HepG2 (cell line): Measurements from ENCODE around the gene BRCA2. TPM values are rescaled to one million over a fixed set of nuclear protein-coding genes. Genes with fewer than 3 reads are reported as not detected.

Experiments used
- CEBPZ ChIP-seq: IDR thresholded peaks from 2 replicates; pipeline ENCODE4 v1.6.1; 2012; ENCODE audit warnings: low read length, improper control_type of control experiment
- EHMT2 ChIP-seq: fragments of 200-600 bp; sonication (generic); IDR thresholded peaks from 2 replicates; pipeline ENCODE4 v1.7.0; 2017; ENCODE audit warnings: antibody characterized with exemption, low read depth, low read length, borderline replicate concordance
- FOSL2 ChIP-seq: sonication (generic); formaldehyde crosslinking; IDR thresholded peaks from 2 replicates; pipeline ENCODE4 v1.4.0; 2020; ENCODE audit warnings: missing genetic modification reagents
- FOXK2 ChIP-seq: fragments of 450-650 bp; IDR thresholded peaks from 2 replicates; pipeline ENCODE4 v1.6.1; 2016
- IKZF1 ChIP-seq: fragments of 450-650 bp; IDR thresholded peaks from 2 replicates; pipeline ENCODE4 v1.7.1; 2016
- KLF6 ChIP-seq: IDR thresholded peaks from 2 replicates; pipeline ENCODE4 v1.8.0; 2016; ENCODE audit warnings: missing biosample characterization, missing genetic modification reagents
- MAF1 ChIP-seq: sonication (generic); formaldehyde crosslinking; IDR thresholded peaks from 2 replicates; pipeline ENCODE4 v1.5.0; 2020; ENCODE audit warnings: missing genetic modification reagents, borderline replicate concordance
- MEIS1 ChIP-seq: sonication (generic); formaldehyde crosslinking; IDR thresholded peaks from 2 replicates; pipeline ENCODE4 v1.9.0; 2021; ENCODE audit warnings: mild to moderate bottlenecking, missing genetic modification reagents, moderate library complexity, borderline replicate concordance
- NAIF1 ChIP-seq: sonication (generic); formaldehyde crosslinking; IDR thresholded peaks from 2 replicates; pipeline ENCODE4 v1.5.0; 2020; ENCODE audit warnings: mild to moderate bottlenecking, missing genetic modification reagents, borderline replicate concordance
- NFKB2 ChIP-seq: sonication (generic); formaldehyde crosslinking; IDR thresholded peaks from 2 replicates; pipeline ENCODE4 v1.4.0; 2020; ENCODE audit warnings: missing genetic modification reagents, borderline replicate concordance
- PHF20 ChIP-seq: sonication (generic); formaldehyde crosslinking; IDR thresholded peaks from 2 replicates; pipeline ENCODE4 v1.5.0; 2020; ENCODE audit warnings: mild to moderate bottlenecking, missing genetic modification reagents
- PHF21A ChIP-seq: sonication (generic); formaldehyde crosslinking; IDR thresholded peaks from 2 replicates; pipeline ENCODE4 v1.5.0; 2020; ENCODE audit warnings: mild to moderate bottlenecking, missing genetic modification reagents
- SAFB2 ChIP-seq: sonication (generic); formaldehyde crosslinking; IDR thresholded peaks from 2 replicates; pipeline ENCODE4 v1.5.1; 2020; ENCODE audit warnings: missing genetic modification reagents, low read depth, mild to moderate bottlenecking, borderline replicate concordance
- SUZ12 ChIP-seq: fragments of 150-350 bp; IDR thresholded peaks from 2 replicates; pipeline ENCODE4 v1.6.1; 2014; ENCODE audit warnings: low read depth, low read length
- XBP1 ChIP-seq: sonication (generic); formaldehyde crosslinking; IDR thresholded peaks from 2 replicates; pipeline ENCODE4 v1.5.0; 2020; ENCODE audit warnings: missing genetic modification reagents
- ZEB1 ChIP-seq: IDR thresholded peaks from 2 replicates; pipeline ENCODE4 v1.6.1; 2012; ENCODE audit warnings: mild to moderate bottlenecking, low read depth, inconsistent platforms; ENCODE audit not compliant: insufficient replicate concordance
- ZNF124 ChIP-seq: sonication (generic); formaldehyde crosslinking; IDR thresholded peaks from 2 replicates; pipeline ENCODE4 v1.4.0; 2020; ENCODE audit warnings: missing genetic modification reagents
- ZNF431 ChIP-seq: sonication (generic); formaldehyde crosslinking; IDR thresholded peaks from 2 replicates; pipeline ENCODE4 v1.9.0; 2022; ENCODE audit warnings: missing genetic modification reagents, low read depth, mild to moderate bottlenecking, borderline replicate concordance
- ZNF460 ChIP-seq: sonication (generic); formaldehyde crosslinking; IDR thresholded peaks from 2 replicates; pipeline ENCODE4 v1.5.1; 2020; ENCODE audit warnings: missing genetic modification reagents, mild to moderate bottlenecking, borderline replicate concordance
- ZNF496 ChIP-seq: sonication (generic); formaldehyde crosslinking; IDR thresholded peaks from 2 replicates; pipeline ENCODE4 v1.8.1; 2023; ENCODE audit warnings: mild to moderate bottlenecking, moderate library complexity, missing genetic modification reagents; ENCODE audit not compliant: insufficient replicate concordance
- ZNF710 ChIP-seq: sonication (generic); formaldehyde crosslinking; IDR thresholded peaks from 2 replicates; pipeline ENCODE4 v1.5.0; 2020; ENCODE audit warnings: mild to moderate bottlenecking, missing genetic modification reagents, borderline replicate concordance
- ZNF737 ChIP-seq: sonication (generic); formaldehyde crosslinking; IDR thresholded peaks from 2 replicates; pipeline ENCODE4 v1.5.0; 2020; ENCODE audit warnings: missing genetic modification reagents, mild to moderate bottlenecking, borderline replicate concordance
- ZXDC ChIP-seq: sonication (generic); formaldehyde crosslinking; IDR thresholded peaks from 2 replicates; pipeline ENCODE4 v1.5.0; 2020; ENCODE audit warnings: mild to moderate bottlenecking, missing genetic modification reagents
- polyA plus RNA-seq, 8 experiments: library from polyadenylated mRNA; depleted of rRNA in 3 of 8; stranded (reverse) in 7 of 8; unstranded in 1 of 8; fragments of >200 nt; fragmentation: Illumina TruSeq in 4 of 8; extraction: Trizol in 4 of 8; gene quantifications; 2 replicates each; pipeline versions ENCODE4 v1.2.1 to v1.2.3, GENCODE V29; 2011 to 2016; ENCODE audit warnings: low read depth in 4 of 8, missing spikeins in 1 of 8, mixed read lengths in 1 of 8; ENCODE audit not compliant: insufficient read depth in 1 of 8
- total RNA-seq, 5 experiments: library from RNA; depleted of rRNA; stranded (reverse); fragments of >200 nt; fragmentation: Illumina TruSeq; extraction: Trizol; gene quantifications; 2 replicates each; pipeline ENCODE4 v1.2.3, GENCODE V29; 2016; ENCODE audit warnings: low read depth in 1 of 5

BRCA2 gene
- total and polyA plus RNA-seq, 2 of the 13 experiments (the other 11 are each of a cell fraction or from before 2014, with no cell fraction given), result 3.1 to 24.6 TPM

- peak; percentile 50; the same call in 1 of the 2 replicates for TF ChIP-seq XBP1 (CRISPR knock-in tag)
- TF ChIP-seq ZNF460 (CRISPR knock-in tag), result 0 out of 2 replicates have a peak, but pooled peaks have one; percentile 7
- TF ChIP-seq ZXDC (CRISPR knock-in tag), result no peak
- no peak; the same call in 1 of the 2 replicates for TF ChIP-seq NAIF1 (CRISPR knock-in tag)
- no peak for TF ChIP-seq EHMT2
- TF ChIP-seq ZNF124, result no peak
- TF ChIP-seq CEBPZ, result no peak
- peak; percentile 65; the same call in 1 of the 2 replicates for TF ChIP-seq MEIS1 (CRISPR knock-in tag)
- peak; percentile 76 for TF ChIP-seq PHF21A
- TF ChIP-seq SAFB2 (CRISPR knock-in tag), result no peak; the same call in 1 of the 2 replicates
- 0 out of 2 replicates have a peak, but pooled peaks have one; percentile 70 for TF ChIP-seq NFKB2 (CRISPR knock-in tag)
- no peak for TF ChIP-seq ZNF737 (CRISPR knock-in tag)
- TF ChIP-seq FOSL2 (CRISPR knock-in tag), result peak; percentile 89
- TF ChIP-seq ZNF710 (CRISPR knock-in tag), result peak; percentile 34; the same call in 1 of the 2 replicates
- no peak for TF ChIP-seq KLF6
- no peak; the same call in 1 of the 2 replicates for TF ChIP-seq PHF20
- no peak for TF ChIP-seq ZNF496 (CRISPR knock-in tag)
- TF ChIP-seq ZEB1, result peak; percentile 65
- peak; percentile 63 for TF ChIP-seq FOXK2
- TF ChIP-seq MAF1 (CRISPR knock-in tag), result no peak
- no peak for TF ChIP-seq IKZF1
- no peak for TF ChIP-seq ZNF431
- TF ChIP-seq SUZ12, result no peak
These were observed 112.7 kb downstream of the BRCA2 start, which contains the start of gene N4BP2L1 (continued) for GRCh38 chr13:32427852-32428580.
